ENCODE measurements around the gene WNT3A.

WNT3A gene

DNA sequence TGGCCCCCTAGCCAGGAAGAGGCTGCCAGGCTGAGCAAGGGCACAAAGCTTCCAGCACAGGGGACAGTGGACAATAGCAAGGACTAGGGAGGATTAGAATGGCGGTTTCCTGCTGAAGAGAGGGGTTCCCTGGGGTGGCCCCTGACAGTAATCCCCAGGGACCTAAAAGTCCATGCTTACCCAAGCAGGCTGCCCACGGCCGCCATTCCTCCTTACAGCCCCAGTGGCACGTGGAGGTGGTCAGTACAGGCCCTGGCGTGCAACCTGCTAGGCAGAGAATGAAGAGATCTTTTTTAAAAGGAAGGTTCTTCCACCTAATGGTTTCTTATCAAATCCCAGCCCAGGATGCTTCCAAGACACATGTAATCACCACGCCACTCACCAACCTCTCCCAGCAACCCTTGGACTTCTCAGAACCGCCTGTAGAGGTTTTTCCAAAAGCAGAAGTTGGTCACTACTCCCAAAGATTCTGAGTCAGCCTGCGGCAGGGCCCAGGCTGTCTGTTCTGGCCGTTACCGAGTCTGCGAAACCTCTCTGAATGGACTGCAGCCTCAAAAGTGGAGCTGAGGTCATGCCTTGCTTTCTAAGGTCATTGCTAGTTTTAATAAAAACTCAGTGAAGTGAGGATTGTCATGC lies 101.4 kb downstream of the WNT3A start:
- TF ChIP-seq, protein P1, sequence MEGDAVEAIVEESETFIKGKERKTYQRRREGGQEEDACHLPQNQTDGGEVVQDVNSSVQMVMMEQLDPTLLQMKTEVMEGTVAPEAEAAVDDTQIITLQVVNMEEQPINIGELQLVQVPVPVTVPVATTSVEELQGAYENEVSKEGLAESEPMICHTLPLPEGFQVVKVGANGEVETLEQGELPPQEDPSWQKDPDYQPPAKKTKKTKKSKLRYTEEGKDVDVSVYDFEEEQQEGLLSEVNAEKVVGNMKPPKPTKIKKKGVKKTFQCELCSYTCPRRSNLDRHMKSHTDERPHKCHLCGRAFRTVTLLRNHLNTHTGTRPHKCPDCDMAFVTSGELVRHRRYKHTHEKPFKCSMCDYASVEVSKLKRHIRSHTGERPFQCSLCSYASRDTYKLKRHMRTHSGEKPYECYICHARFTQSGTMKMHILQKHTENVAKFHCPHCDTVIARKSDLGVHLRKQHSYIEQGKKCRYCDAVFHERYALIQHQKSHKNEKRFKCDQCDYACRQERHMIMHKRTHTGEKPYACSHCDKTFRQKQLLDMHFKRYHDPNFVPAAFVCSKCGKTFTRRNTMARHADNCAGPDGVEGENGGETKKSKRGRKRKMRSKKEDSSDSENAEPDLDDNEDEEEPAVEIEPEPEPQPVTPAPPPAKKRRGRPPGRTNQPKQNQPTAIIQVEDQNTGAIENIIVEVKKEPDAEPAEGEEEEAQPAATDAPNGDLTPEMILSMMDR (IDR thresholded peaks at IDR 0.05; ENCODE audit: low read depth, low read length) = no peak
- H3K4me3 ChIP-seq (replicated peaks in 1 of 2; ENCODE audit: low read depth in 2 of 2, low read length in 2 of 2) = peak overlapping the region; percentile 98 to 99
- DNase-seq (ENCODE audit: low read depth in 2 of 2) = no peak

DNA sequence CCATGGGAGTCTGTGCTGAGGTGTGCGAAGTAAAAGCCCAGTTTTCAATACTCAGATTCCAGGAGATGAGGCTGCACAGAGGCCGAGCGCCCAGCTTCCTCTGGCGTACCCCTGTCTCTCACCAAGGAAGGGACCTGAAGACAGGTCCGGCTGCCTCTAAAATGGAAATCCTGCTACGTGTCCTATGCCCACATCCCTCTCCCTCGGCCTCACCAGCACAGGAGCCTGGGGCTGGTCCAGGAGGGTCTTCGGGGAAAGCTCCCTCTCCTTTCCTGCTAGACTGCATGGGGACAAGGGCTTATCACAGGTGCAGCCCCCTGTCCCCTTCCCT lies 101.9 kb downstream of the WNT3A start:
- TF ChIP-seq, protein P1 (IDR thresholded peaks at IDR 0.05; ENCODE audit: low read depth, low read length) = no peak
- no peak for DNase-seq (ENCODE audit: low read depth in 2 of 2)
- peak overlapping the region; percentile 98 to 99 for H3K4me3 ChIP-seq (replicated peaks in 1 of 2; ENCODE audit: low read depth in 2 of 2, low read length in 2 of 2)

DNA sequence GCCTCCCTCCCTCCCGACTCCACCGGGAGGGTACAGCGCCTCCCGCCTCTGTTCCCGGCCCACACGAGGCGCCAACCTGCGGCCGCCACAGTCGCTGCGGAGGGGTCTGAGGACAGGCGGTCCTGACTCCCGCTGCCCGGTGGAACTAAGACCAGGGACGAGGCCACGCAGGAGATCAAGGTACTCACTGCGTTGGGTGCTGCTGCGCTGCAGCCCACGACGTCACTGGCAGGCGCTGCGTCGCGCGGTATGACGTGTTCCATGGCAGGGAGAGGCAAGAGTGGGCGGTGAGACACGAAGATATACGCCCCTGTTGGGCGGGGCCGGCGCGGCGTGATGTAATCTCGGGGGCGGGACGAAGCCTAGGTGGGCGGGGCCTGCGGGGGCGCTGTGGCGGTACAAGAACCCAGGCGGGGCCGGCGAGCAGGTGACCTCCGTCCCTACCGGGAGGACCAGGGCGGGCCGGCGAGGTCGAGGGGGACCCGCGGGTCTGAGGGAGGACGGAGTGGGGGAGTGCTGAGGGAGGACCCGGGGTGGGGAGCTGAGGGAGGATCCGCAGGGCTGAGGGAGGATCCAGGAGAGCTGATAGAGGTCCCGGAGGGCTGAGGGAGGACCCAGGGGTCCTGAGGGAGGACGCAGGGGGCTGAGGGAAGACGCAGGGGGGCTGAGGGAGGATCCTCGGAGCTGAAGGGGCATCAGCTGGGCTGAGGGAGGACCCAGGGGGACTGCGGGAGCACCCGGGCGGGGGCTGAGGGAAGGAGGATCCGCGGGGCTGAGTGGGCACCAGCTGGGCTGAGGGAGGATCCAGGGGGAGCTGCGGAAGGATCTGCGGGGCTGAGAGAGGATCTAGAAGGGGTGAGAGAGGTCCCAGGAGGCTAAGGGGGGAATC lies 102.5 kb downstream of the WNT3A start, which contains the start of gene MRPL55:
TSS of gene MRPL55 (minus strand) at position 227 of the 889 bp plus-strand sequence. CDS start 1,039 bp downstream, outside the sequence.
- DNase-seq (ENCODE audit: low read depth in 2 of 2) = peak; percentile 96
- TF ChIP-seq, protein P1 (IDR thresholded peaks at IDR 0.05; ENCODE audit: low read depth, low read length) = no peak
- peak within 1 kb of the TSS; percentile 98 to 99 for H3K4me3 ChIP-seq (replicated peaks in 1 of 2; ENCODE audit: low read depth in 2 of 2, low read length in 2 of 2)

DNA sequence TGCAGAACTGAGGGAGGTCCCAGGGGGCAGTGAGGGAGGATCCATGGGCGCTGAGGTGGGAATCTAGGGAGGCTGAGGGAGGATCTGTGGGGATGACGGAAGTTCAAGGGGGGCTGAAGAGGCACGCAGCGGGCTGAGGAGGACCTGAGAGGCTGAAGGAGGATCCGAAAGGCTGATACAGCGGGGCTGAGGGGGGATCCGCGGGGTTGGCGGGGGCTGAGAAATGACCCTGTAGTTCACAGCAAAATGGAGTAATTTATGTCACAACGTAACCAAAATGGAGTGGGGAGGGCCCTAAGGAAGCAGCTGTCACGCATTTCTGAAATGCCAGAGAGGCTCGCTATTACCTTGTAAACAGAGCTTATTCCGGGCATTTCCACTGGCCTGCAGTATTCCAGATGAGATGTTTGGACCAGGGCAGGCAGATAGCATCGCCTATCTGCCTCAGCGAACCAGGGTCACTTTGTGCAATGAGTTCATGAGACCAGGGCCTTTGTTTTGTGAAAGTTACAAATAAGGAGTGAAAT lies 103.2 kb downstream of the WNT3A start:
- TF ChIP-seq, protein P1 (IDR thresholded peaks at IDR 0.05; ENCODE audit: low read depth, low read length) = no peak
- DNase-seq (ENCODE audit: low read depth in 2 of 2) = peak; percentile 41 to 51
- peak overlapping the region; percentile 98 to 99 for H3K4me3 ChIP-seq (replicated peaks in 1 of 2; ENCODE audit: low read depth in 2 of 2, low read length in 2 of 2)

DNA sequence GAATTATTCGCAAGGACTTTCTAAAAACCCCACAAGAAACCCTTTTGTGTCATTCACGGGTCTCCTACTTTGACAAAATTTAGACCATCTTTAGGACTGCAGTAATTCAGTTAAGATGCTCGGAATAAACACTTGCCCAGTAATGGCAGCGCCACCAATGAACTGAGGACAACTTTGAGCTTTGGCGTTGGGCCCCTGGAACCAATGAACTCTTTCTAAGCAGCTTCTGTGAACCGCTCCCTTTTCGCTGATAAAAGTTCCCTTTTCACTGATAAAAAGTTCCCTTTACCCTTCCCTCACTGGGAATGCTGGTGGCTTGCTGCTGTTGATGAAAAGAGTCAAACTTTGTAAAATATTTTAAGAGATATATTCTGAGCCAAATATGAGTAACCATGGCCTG lies 103.8 kb downstream of the WNT3A start:
- H3K4me3 ChIP-seq (replicated peaks in 1 of 2; ENCODE audit: low read depth in 2 of 2, low read length in 2 of 2) = no peak overlapping the region
- DNase-seq (ENCODE audit: low read depth in 2 of 2) = no peak
- TF ChIP-seq, protein P1 (IDR thresholded peaks at IDR 0.05; ENCODE audit: low read depth, low read length) = no peak
